CD4-positive, alpha-beta T cell treated with Interleukin-15 for 4 hours (primary cell): ENCODE results near the gene BBS1.

Experiments
- DNase-seq: peaks from one replicate; pipeline ENCODE4 v3.0.0-alpha.2; 2020; ENCODE audit warnings: low spot score

Gene BBS1

GRCh38 chr11:66550887-66551286 lies 40.5 kb downstream of the BBS1 start:
- DNase-seq = no peak

GRCh38 chr11:66554602-66555001 lies 44.2 kb downstream of the BBS1 start:
- no peak for DNase-seq

GRCh38 chr11:66555416-66555815 lies 45.0 kb downstream of the BBS1 start:
- DNase-seq = no peak

- no peak for DNase-seq
Observed at GRCh38 chr11:66556086-66556485, 45.7 kb downstream of the BBS1 start.

DNA sequence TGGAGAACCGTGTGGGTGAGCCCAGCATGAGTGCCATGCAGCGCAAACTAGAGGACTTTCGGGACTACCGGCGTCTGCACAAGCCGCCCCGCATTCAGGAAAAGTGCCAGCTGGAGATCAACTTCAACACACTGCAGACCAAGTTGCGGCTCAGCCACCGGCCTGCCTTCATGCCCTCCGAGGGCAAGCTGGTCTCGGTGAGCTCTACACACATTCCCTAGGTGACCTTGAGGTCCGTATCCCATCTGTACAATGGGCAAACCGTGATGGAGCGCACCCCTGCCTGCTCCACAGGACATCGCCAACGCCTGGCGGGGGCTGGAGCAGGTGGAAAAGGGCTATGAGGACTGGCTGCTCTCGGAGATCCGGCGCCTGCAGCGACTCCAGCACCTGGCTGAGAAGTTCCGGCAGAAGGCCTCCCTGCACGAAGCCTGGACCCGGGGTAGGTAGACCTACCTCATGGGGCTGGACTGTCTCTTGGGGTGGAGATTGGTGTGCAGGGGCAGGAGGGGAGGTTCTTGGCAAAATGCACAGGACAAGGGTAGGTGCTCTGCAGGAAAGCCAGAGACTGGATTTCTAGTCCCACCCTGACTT lies 47.4 kb downstream of the BBS1 start:
- DNase-seq = no peak

- peak; percentile 16 for DNase-seq
Observed at GRCh38 chr11:66559142-66559865, 48.9 kb downstream of the BBS1 start.

- no peak for DNase-seq
Observed at GRCh38 chr11:66559866-66560676, 49.6 kb downstream of the BBS1 start.

DNA sequence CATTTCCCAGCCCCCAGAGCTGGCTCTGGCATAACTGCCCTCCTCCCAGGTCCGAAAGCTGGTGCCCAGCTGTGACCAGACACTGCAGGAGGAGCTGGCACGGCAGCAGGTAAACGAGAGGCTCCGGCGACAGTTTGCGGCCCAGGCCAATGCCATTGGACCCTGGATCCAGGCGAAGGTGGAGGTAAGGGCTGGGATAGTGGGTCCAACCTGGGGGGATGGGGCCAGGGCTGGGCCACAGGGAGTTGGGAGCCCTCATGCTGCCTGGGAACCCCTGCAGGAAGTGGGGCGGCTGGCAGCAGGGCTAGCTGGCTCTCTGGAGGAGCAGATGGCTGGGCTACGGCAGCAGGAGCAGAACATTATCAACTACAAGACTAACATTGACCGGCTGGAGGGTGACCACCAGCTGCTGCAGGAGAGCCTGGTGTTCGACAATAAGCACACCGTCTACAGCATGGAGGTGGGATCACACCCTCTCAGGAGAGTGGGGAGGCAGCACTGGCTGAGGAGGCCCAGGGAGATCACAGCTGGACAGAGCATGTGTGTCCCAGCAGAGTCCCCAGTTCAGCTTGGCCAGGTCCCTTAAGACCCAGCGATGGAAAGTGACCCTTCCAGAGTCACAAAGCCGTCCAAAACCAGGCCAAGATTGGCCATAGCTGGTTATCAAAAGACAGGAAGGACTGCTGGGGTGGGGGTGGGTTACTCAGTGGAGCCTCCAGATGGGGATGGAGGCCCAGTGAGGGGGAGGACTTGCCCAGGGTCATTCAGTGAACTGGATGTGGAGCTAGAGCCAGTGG lies 50.9 kb downstream of the BBS1 start:
- DNase-seq = no peak

DNA sequence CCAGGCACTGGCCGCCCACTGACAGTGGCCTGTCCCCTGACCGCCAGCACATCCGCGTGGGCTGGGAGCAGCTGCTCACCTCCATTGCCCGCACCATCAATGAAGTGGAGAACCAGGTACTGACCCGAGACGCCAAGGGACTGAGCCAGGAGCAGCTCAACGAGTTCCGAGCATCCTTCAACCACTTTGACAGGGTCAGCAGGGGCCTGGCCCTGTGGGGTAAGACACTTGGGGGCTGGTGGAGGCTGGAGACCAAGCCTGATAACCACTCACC lies 51.5 kb downstream of the BBS1 start:
- no peak for DNase-seq

DNA sequence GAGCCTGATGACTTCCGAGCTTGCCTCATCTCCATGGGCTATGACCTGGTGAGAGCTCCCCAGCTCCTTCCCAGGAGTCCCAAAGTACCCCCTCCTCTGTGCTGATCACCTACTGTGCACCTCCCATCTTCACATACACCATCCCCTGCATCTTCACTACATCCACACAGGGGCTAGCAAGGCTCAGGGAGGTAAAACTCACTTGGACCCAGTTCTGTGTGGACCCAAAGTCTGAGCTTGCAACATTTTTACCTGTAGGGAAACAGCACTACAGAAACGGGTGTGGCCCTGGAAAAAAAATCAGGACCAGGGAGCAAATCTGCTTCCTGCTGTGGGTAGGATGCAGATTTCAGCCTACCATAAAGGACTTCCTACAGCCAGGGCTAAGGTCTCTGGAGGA lies 51.8 kb downstream of the BBS1 start:
- no peak for DNase-seq

DNA sequence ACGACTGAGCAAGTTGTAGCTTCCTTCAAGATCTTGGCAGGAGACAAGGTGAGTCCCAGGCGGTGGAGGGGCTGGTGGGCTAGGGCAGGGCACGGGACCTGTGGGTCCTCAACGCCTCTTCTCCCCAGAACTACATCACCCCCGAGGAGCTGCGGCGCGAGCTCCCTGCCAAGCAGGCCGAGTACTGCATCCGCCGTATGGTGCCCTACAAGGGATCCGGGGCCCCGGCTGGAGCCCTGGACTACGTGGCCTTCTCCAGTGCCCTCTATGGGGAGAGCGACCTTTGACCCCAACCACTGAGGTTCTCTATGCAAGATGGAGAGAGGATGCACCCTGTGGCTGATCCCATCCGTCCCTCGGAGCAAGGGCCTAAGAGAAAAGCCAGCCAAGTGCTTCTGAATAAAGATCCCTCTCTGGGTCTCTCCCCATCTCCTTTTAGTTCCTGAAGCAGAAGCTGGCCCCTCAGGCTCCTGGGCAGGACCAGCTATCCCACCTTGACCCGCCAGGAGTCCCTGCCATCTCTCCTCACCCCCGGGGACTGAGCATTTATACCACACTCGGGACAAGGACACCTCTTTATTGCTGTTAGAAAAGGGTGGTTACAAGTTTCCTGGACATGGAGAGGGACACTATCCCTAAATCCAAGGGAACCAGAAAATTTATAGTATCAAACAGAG lies 52.6 kb downstream of the BBS1 start:
- no peak for DNase-seq

GRCh38 chr11:66563832-66564231 lies 53.4 kb downstream of the BBS1 start:
- DNase-seq = no peak

DNA sequence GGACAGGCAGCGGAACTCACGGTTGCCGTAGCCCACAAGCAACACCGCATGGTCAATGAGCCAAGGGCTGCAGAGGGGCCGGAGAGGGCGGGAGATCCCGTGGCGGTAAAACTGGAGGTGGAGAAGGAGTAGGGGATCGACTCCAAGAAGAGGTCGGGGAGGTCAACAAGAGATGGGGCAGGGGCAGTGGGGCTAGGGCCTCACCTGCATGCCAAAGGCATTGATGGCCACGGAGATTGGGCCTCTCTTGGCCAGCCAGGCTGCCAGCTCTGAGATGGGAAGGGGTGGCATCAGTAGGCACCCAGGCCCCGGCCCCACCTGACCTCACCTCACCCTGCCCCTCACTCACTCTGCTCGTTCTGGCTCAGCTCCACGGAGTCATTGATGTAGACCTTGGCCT lies 54.1 kb downstream of the BBS1 start:
- DNase-seq = no peak

DNA sequence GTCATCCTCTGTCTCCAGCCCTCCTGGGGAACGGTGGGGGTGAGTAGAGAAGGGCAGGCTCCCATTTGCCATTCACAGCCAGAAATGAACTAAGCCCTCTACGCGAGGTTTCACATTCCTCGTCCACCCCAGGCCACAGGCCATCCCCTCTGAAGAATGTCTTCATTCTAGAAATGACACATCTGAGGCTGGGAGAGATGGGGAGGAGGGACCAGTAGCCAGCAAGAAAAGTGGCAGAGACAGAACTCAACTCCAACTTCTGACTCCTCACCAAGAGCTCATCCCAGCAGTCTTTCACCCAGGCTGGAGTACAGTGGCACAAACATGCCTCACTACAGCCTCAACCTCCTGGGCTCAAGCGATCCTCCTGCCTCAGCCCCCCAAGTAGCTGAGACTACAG lies 54.5 kb downstream of the BBS1 start:
- DNase-seq = no peak

DNA sequence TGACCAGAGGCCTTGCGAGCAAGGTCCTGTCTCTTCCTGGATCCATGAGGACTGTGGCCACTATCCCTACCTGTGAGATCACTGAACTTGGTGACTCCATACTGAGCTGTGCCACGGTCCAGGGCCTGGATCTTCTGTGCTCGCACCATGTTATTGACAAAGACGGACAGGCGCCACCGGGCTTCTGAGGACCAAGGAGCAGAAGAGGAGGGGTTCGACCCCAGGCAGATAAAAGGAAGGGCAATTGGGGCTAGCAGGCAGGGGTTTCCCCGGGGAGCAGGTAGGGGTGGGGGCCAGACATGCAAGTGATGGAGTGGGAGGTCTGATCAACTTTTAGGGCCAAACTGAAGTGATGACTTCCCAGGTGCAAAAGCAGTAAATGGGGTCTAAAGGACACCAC lies 55.8 kb downstream of the BBS1 start:
- no peak for DNase-seq

DNA sequence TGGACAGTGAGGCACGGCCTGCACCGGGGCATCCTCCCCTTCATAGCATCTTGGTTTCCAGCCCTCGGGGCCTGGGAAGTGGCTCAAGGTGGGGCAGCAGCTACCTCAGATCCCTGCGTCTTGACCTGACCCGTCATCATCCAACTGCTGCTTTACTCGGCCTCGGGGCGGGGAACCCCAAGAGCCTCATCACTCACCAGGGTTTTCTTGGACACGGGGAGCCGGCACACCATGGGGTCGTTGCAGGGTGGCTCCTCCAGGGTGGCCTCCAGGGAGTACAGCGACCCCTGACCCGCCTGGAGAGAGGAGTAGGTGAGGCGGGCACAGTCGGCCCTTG lies 57.3 kb downstream of the BBS1 start:
- DNase-seq = no peak

DNA sequence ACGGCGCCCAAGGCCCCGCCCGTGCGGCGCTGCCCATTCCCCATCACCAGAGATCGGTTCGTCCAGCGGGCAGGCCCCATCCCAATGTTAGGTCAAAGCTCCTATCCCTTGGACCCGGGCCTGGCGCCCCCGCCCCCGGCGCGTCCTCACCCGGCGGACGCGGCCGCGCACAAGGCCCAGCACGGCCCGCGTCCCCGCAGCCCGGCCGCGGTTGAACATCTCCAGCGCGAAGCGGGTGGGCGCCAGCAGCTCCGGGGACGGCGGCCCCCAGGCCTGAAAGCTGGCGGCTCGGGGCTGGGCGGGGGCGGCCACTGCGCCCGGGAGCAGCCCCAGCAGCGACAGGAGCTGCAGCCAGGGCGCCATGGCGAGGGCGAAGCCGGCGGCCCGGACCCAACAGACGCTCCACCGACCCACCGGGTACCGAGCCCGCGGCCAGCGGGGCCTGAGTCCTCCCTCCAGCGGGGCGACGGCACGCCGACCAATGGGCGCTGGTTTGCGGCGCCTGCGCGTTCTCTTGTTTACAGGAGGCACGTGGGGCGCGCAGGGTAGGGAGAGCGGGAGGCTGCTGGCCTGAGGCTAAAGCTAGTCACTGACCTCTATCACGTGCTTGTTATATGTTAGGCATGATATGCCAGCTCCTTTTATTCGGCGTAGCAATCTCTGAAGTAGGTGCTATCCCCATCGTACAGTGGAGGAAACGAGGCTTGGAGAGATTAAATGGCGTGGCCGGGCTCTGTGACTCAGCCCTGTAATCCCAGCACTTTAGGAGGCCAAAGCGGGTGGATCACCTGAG lies 57.9 kb downstream of the BBS1 start, which contains the start of gene CTSF:
Gene CTSF, minus strand, starts transcription at position 483 of the 793 bp plus-strand sequence. Its CDS starts 120 bp downstream, at position 363.
- peak; percentile 66 for DNase-seq

GRCh38 chr11:66569076-66569475 lies 58.6 kb downstream of the BBS1 start:
- DNase-seq = no peak

GRCh38 chr11:66570079-66570849 lies 59.8 kb downstream of the BBS1 start:
- DNase-seq = no peak

DNA sequence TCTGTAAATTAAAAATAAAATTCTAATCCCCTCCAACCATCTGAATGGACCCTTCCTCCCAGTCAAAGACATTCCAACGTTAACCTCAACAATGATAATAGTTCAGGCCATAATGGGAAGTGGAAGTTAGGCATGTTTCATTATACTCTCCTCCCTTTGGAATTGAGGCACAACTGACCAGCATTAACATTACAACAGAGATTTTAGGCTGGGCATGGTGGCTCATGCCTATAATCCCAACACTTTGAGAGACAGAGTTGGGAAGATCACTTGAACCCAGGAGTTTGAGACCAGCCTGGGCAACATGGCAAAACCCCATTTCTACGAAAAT lies 60.4 kb downstream of the BBS1 start:
- DNase-seq = no peak
